HEK293 (cell line): Measurements from ENCODE around the gene TRMT61A.

Experiments
- CTCF ChIA-PET: fragments of 350-600 bp; formaldehyde crosslinking; extraction: SDS; loops from one replicate; lab custom pipeline; 2021; ENCODE audit warnings: antibody characterized with exemption; lab: Yijun Ruan, JAX
- POLR2A ChIA-PET: fragments of 300-600 bp; formaldehyde crosslinking; extraction: SDS; loops from one replicate; lab custom pipeline; 2020; ENCODE audit warnings: antibody characterized with exemption, inconsistent platforms; lab: Yijun Ruan, JAX
- H3K27ac ChIP-seq: fragments of 200-500 bp; sonication (Bioruptor generic); 2 replicates; pipeline ENCODE4 v1.5.1; 2014; ENCODE audit warnings: low read depth, low read length, control low read depth, inconsistent platforms; ENCODE audit errors: extremely low read depth
- H3K36me3 ChIP-seq, 2 experiments: fragments of 200-500 bp in 1 of 2; sonication (Bioruptor generic) in 1 of 2; 1 replicate in 1 of 2; 2 replicates in 1 of 2; pipeline ENCODE4 v1.5.1; 2014 to 2017; ENCODE audit warnings: inconsistent platforms in 2 of 2, low read length in 2 of 2; ENCODE audit not compliant: control insufficient read depth in 2 of 2, insufficient read depth in 1 of 2
- H3K4me1 ChIP-seq: fragments of 200-500 bp; sonication (Bioruptor generic); 2 replicates; pipeline ENCODE4 v1.5.1; 2014; ENCODE audit warnings: mild to moderate bottlenecking, low read length, inconsistent platforms; ENCODE audit not compliant: control insufficient read depth, insufficient read depth
- H3K4me3 ChIP-seq: 2 replicates; pipeline ENCODE4 v1.5.1; 2011; ENCODE audit warnings: low read depth, mild to moderate bottlenecking, control low read depth, low read length, moderate library complexity
- H3K9me3 ChIP-seq: fragments of 200-500 bp; sonication (Bioruptor generic); 2 replicates; pipeline ENCODE4 v1.5.1; 2014; ENCODE audit warnings: low read depth, low read length, inconsistent platforms; ENCODE audit not compliant: control insufficient read depth, insufficient read depth
- CTCF ChIP-seq: fragments of 450-650 bp; formaldehyde crosslinking; IDR thresholded peaks from 2 replicates; pipeline ENCODE4 v1.5.1; 2016; ENCODE audit warnings: missing biosample characterization, missing genetic modification characterization
- GLIS2 ChIP-seq: fragments of 450-650 bp; formaldehyde crosslinking; IDR thresholded peaks from 2 replicates; pipeline ENCODE4 v1.5.1; 2016; ENCODE audit warnings: missing biosample characterization, missing genetic modification characterization
- HIC1 ChIP-seq: fragments of 450-650 bp; formaldehyde crosslinking; IDR thresholded peaks from 2 replicates; pipeline ENCODE4 v1.5.1; 2016; ENCODE audit warnings: missing biosample characterization, missing genetic modification characterization
- MZF1 ChIP-seq: fragments of 450-650 bp; formaldehyde crosslinking; IDR thresholded peaks from 2 replicates; pipeline ENCODE4 v1.5.1; 2017; ENCODE audit warnings: missing biosample characterization, missing genetic modification characterization, borderline replicate concordance
- ZBTB20 ChIP-seq: fragments of 450-650 bp; formaldehyde crosslinking; IDR thresholded peaks from 2 replicates; pipeline ENCODE4 v1.5.1; 2016; ENCODE audit warnings: missing biosample characterization, missing genetic modification characterization
- ZFP37 ChIP-seq: fragments of 450-650 bp; formaldehyde crosslinking; IDR thresholded peaks from 2 replicates; pipeline ENCODE4 v1.5.1; 2016; ENCODE audit warnings: missing biosample characterization, missing genetic modification characterization
- ZNF169 ChIP-seq: fragments of 450-650 bp; formaldehyde crosslinking; IDR thresholded peaks from 2 replicates; pipeline ENCODE4 v1.5.1; 2016; ENCODE audit warnings: missing biosample characterization, missing genetic modification characterization
- ZNF266 ChIP-seq: fragments of 450-650 bp; formaldehyde crosslinking; IDR thresholded peaks from 2 replicates; pipeline ENCODE4 v1.5.1; 2016; ENCODE audit warnings: missing biosample characterization, missing genetic modification characterization, low read depth
- ZNF280D ChIP-seq: fragments of 450-650 bp; formaldehyde crosslinking; IDR thresholded peaks from 2 replicates; pipeline ENCODE4 v1.5.1; 2016; ENCODE audit warnings: missing biosample characterization, missing genetic modification characterization
- ZNF391 ChIP-seq: fragments of 450-650 bp; formaldehyde crosslinking; IDR thresholded peaks from 2 replicates; pipeline ENCODE4 v1.5.1; 2016; ENCODE audit warnings: low read depth, missing biosample characterization, missing genetic modification characterization, borderline replicate concordance
- ZNF449 ChIP-seq: fragments of 450-650 bp; formaldehyde crosslinking; IDR thresholded peaks from 2 replicates; pipeline ENCODE4 v1.5.1; 2017; ENCODE audit warnings: missing biosample characterization, mild to moderate bottlenecking, missing genetic modification characterization, moderate library complexity
- ZNF48 ChIP-seq: fragments of 450-650 bp; formaldehyde crosslinking; IDR thresholded peaks from 2 replicates; pipeline ENCODE4 v1.5.1; 2016; ENCODE audit warnings: missing biosample characterization, missing genetic modification characterization
- ZNF530 ChIP-seq: fragments of 450-650 bp; formaldehyde crosslinking; IDR thresholded peaks from 2 replicates; pipeline ENCODE4 v1.5.1; 2016; ENCODE audit warnings: low read depth, missing biosample characterization, missing genetic modification characterization
- ZNF600 ChIP-seq: fragments of 450-650 bp; formaldehyde crosslinking; IDR thresholded peaks from 2 replicates; pipeline ENCODE4 v1.5.1; 2016; ENCODE audit warnings: missing biosample characterization, missing genetic modification characterization
- ZNF776 ChIP-seq: fragments of 450-650 bp; formaldehyde crosslinking; IDR thresholded peaks from 2 replicates; pipeline ENCODE4 v1.5.0; 2017; ENCODE audit warnings: missing biosample characterization, missing genetic modification characterization, borderline replicate concordance

Gene TRMT61A

GRCh38 chr14:103539056-103539825 is 10.2 kb downstream of the TRMT61A start:
- Histone ChIP-seq H3K4me3 (no peak overlapping the region), H3K4me1 (0 out of 2 replicates have a peak, but pooled peaks cover 5% of the 10 kb centered on the region), H3K36me3 (peaks cover 0 to 5% of the 10 kb centered on the region in 2 experiments; a peak in 1 of 3 replicates), H3K9me3 (no peaks in the 10 kb centered on the region), H3K27ac (no peak overlapping the region)
- ChIA-PET CTCF (interaction anchor here (1.3 kb wide), 1 partner anchor 21 kb away, joined by 3 read pairs; no protein-coding TSS in a partner anchor), POLR2A (interaction anchor here (0.7 to 4.9 kb wide), 3 partner anchors 17 to 21 kb away, joined by 3 to 24 read pairs (median 3); partner anchors contain the start of gene CKB)
- TF ChIP-seq CTCF (tag by site-specific recombination) (0 out of 2 replicates have a peak, but pooled peaks have one; percentile 20), ZFP37 (no peak), ZNF600 (tag by site-specific recombination) (0 out of 2 replicates have a peak, but pooled peaks have one; percentile 19), ZNF48 (tag by site-specific recombination) (no peak), ZNF391 (tag by site-specific recombination) (peak; percentile 65; the same call in 1 of the 2 replicates), ZBTB20 (tag by site-specific recombination) (no peak), HIC1 (tag by site-specific recombination) (no peak; the same call in 1 of the 2 replicates)

- 0 out of 2 replicates have a peak, but pooled peaks cover 5% of the 10 kb centered on the region for H3K4me1 ChIP-seq
- no peaks in the 10 kb centered on the region for H3K9me3 ChIP-seq
- TF ChIP-seq ZNF600 (tag by site-specific recombination) (0 out of 2 replicates have a peak, but pooled peaks have one; percentile 0), ZNF776 (tag by site-specific recombination) (no peak), MZF1 (tag by site-specific recombination) (no peak), GLIS2 (0 out of 2 replicates have a peak, but pooled peaks have one; percentile 16)
- ChIA-PET POLR2A (interaction anchor here (0.5 to 4.9 kb wide), 4 partner anchors 11 to 686 kb away, joined by 3 to 24 read pairs (median 6); partner anchors contain the start of gene TRMT61A), CTCF (interaction anchor here (0.7 to 1.6 kb wide), 4 partner anchors 23 to 610 kb away, joined by 3 to 13 read pairs (median 4); no protein-coding TSS in a partner anchor)
- 0 out of 2 replicates have a peak overlapping the region, but pooled peaks have one; percentile 9 for H3K27ac ChIP-seq
- no peaks in the 10 kb centered on the region for H3K36me3 ChIP-seq
- H3K4me3 ChIP-seq = no peak overlapping the region
Observed at GRCh38 chr14:103540821-103541708, 12.1 kb downstream of the TRMT61A start.

GRCh38 chr14:103541709-103542604 is 13.0 kb downstream of the TRMT61A start:
- POLR2A ChIA-PET = interaction anchor here (0.5 to 4.9 kb wide), 7 partner anchors 9 to 687 kb away, joined by 3 to 24 read pairs (median 6); partner anchors contain the start of genes BAG5, CKB and TRMT61A
- CTCF ChIA-PET = interaction anchor here (0.6 to 2.2 kb wide), 3 partner anchors 24 to 1552 kb away, joined by 3 to 11 read pairs (median 4); no protein-coding TSS in a partner anchor
- H3K27ac ChIP-seq = no peak overlapping the region
- H3K36me3 ChIP-seq = no peaks in the 10 kb centered on the region
- H3K9me3 ChIP-seq = no peaks in the 10 kb centered on the region
- no peak overlapping the region for H3K4me3 ChIP-seq
- H3K4me1 ChIP-seq = 0 out of 2 replicates have a peak, but pooled peaks cover 5% of the 10 kb centered on the region
- TF ChIP-seq ZNF266 (tag by site-specific recombination) (no peak), ZNF530 (tag by site-specific recombination) (no peak), ZNF449 (0 out of 2 replicates have a peak, but pooled peaks have one; percentile 41), ZNF169 (no peak), ZNF280D (tag by site-specific recombination) (no peak)
